ENCODE measurements around the gene ASAH2. TPM values are rescaled to one million over a fixed set of nuclear protein-coding genes. Genes with fewer than 3 reads are reported as not detected.

The ASAH2 gene
- total and polyA plus RNA-seq, 2 of the 13 experiments (the other 11 are each of a cell fraction or from before 2014, with no cell fraction given), result 16.0 to 17.9 TPM

DNA sequence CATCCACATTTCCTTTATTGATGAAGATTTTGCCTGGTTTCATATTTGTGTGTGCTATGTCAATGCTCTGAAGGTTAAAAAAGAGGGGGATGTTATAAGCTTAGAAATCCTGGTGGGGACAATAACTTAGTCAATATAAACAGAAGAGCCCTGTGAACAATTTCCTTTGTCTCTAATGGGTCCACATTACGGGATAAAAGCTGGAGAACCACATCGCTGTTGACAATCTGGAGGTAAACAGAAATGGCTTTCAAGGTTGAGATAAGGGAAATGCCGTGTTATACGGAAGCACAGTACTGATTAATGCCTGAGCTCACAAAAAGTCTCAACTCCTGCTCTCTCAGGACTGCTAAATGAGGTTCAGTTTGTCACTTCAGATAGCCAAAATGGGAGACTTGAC lies 16.8 kb downstream of the ASAH2 start:
- DNase-seq (ENCODE audit: low spot score), result peak; percentile 91
- Histone ChIP-seq H3K4me3 (replicated peaks in 1 of 3; ENCODE audit: insufficient read depth in 1 of 3, low read depth in 2 of 3, low read length in 3 of 3) (peak overlapping the region in 1 of 3 experiments; percentile 21; a peak in 1 of 6 replicates), H3K79me2 (ENCODE audit: insufficient read depth, low read length) (no peaks in the 10 kb centered on the region), H3K27ac (ENCODE audit: extremely low read length, insufficient read depth, low read length) (peak overlapping the region; percentile 64), H2AFZ (ENCODE audit: low read length) (no peak overlapping the region), H3K9ac (ENCODE audit: insufficient read depth, low read depth, low read length) (0 out of 2 replicates have a peak overlapping the region, but pooled peaks have one; percentile 8), H4K20me1 (ENCODE audit: insufficient read depth, low read length) (no peaks in the 10 kb centered on the region), H3K36me3 (replicated peaks in 1 of 2; ENCODE audit: control insufficient read depth in 1 of 2, insufficient read depth in 2 of 2, low read length in 2 of 2) (no peaks in the 10 kb centered on the region), H3K4me2 (ENCODE audit: low read depth, low read length) (peak overlapping the region; percentile 56), H3K27me3 (ENCODE audit: control insufficient read depth in 1 of 2, insufficient read depth in 2 of 2, low read length in 2 of 2) (no peaks in the 10 kb centered on the region), H3K4me1 (ENCODE audit: insufficient read depth, low read length) (peaks cover 52% of the 10 kb centered on the region), H3K9me3 (ENCODE audit: low read length) (no peaks in the 10 kb centered on the region)
- in situ Hi-C loops (cut with HindIII; ENCODE audit: extremely low pct_ligation_motif_present, low pct_unique_long_range_greater_than_20kb) (no loop called here), intact Hi-C loops (cut with micrococcal nuclease; ENCODE audit: unreplicated experiment) (loop anchor here (2.0 kb wide), 1 partner anchor 16 kb away; the partner anchor contains the start of gene ASAH2)
- peak; percentile 98 for ATAC-seq
- FAIRE-seq, result peak; percentile 98
- whole genome bisulfite sequencing (ENCODE audit: low lambda C conversion rate), result 0% methylated on average over 4 of the region's 4 CpGs
- no TSS peak for BruUV-seq (replicated peaks)
- ChIA-PET CTCF (ENCODE audit: low intra/inter-chr PET ratio, low total read pairs) (no interaction called here), POLR2A (interaction anchor here (0.9 to 1.4 kb wide), 4 partner anchors 9 to 18 kb away, joined by 3 to 4 read pairs (median 3); partner anchors contain the start of gene ASAH2)
- TF ChIP-seq, protein P1, sequence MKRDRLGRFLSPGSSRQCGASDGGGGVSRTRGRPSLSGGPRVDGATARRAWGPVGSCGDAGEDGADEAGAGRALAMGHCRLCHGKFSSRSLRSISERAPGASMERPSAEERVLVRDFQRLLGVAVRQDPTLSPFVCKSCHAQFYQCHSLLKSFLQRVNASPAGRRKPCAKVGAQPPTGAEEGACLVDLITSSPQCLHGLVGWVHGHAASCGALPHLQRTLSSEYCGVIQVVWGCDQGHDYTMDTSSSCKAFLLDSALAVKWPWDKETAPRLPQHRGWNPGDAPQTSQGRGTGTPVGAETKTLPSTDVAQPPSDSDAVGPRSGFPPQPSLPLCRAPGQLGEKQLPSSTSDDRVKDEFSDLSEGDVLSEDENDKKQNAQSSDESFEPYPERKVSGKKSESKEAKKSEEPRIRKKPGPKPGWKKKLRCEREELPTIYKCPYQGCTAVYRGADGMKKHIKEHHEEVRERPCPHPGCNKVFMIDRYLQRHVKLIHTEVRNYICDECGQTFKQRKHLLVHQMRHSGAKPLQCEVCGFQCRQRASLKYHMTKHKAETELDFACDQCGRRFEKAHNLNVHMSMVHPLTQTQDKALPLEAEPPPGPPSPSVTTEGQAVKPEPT (CRISPR knock-in tag; IDR thresholded peaks at IDR 0.05; ENCODE audit: low read depth), result no peak
- TF ChIP-seq ZSCAN9 (CRISPR knock-in tag; IDR thresholded peaks at IDR 0.05; ENCODE audit: borderline replicate concordance) (peak; percentile 55; the same call in 1 of the 2 replicates), EED (CRISPR knock-in tag; IDR thresholded peaks at IDR 0.05) (no peak), TEAD3 (CRISPR knock-in tag; optimal IDR thresholded peaks at IDR 0.05; ENCODE audit: borderline replicate concordance) (peak; percentile 77), ZNF20 (CRISPR knock-in tag; IDR thresholded peaks at IDR 0.05) (no peak), FOXA3 (CRISPR knock-in tag; IDR thresholded peaks at IDR 0.05) (peak; percentile 99), ZNF816 (CRISPR knock-in tag; IDR thresholded peaks at IDR 0.05; ENCODE audit: borderline replicate concordance) (peak; percentile 36; the same call in 1 of the 2 replicates), DNMT1 (CRISPR knock-in tag; IDR thresholded peaks at IDR 0.05) (no peak), HDAC2 (CRISPR knock-in tag; IDR thresholded peaks at IDR 0.05) (peak; percentile 97), BCL6 (CRISPR knock-in tag; IDR thresholded peaks at IDR 0.05) (peak; percentile 93), PITX1 (CRISPR knock-in tag; IDR thresholded peaks at IDR 0.05) (peak; percentile 98), ZNF670 (CRISPR knock-in tag; IDR thresholded peaks at IDR 0.05; ENCODE audit: borderline replicate concordance) (0 out of 2 replicates have a peak, but pooled peaks have one; percentile 46), JUN (CRISPR knock-in tag; IDR thresholded peaks at IDR 0.05) (0 out of 2 replicates have a peak, but pooled peaks have one; percentile 49), GATAD2A (CRISPR knock-in tag; IDR thresholded peaks at IDR 0.05) (peak; percentile 94), SMAD3 (CRISPR knock-in tag; IDR thresholded peaks at IDR 0.05) (peak; percentile 77; the same call in 1 of the 2 replicates), RORA (CRISPR knock-in tag; IDR thresholded peaks at IDR 0.05) (no peak), ZNF441 (CRISPR knock-in tag; IDR thresholded peaks at IDR 0.05; ENCODE audit: borderline replicate concordance) (peak; percentile 48; the same call in 1 of the 2 replicates), ZNF550 (CRISPR knock-in tag; IDR thresholded peaks at IDR 0.05; ENCODE audit: borderline replicate concordance) (no peak)
- TF ChIP-seq, protein P2, sequence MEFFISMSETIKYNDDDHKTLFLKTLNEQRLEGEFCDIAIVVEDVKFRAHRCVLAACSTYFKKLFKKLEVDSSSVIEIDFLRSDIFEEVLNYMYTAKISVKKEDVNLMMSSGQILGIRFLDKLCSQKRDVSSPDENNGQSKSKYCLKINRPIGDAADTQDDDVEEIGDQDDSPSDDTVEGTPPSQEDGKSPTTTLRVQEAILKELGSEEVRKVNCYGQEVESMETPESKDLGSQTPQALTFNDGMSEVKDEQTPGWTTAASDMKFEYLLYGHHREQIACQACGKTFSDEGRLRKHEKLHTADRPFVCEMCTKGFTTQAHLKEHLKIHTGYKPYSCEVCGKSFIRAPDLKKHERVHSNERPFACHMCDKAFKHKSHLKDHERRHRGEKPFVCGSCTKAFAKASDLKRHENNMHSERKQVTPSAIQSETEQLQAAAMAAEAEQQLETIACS (CRISPR knock-in tag; IDR thresholded peaks at IDR 0.05), result no peak
- TF ChIP-seq, protein P3, sequence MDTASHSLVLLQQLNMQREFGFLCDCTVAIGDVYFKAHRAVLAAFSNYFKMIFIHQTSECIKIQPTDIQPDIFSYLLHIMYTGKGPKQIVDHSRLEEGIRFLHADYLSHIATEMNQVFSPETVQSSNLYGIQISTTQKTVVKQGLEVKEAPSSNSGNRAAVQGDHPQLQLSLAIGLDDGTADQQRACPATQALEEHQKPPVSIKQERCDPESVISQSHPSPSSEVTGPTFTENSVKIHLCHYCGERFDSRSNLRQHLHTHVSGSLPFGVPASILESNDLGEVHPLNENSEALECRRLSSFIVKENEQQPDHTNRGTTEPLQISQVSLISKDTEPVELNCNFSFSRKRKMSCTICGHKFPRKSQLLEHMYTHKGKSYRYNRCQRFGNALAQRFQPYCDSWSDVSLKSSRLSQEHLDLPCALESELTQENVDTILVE (CRISPR knock-in tag; IDR thresholded peaks at IDR 0.05), result no peak
- TF ChIP-seq, protein P4, sequence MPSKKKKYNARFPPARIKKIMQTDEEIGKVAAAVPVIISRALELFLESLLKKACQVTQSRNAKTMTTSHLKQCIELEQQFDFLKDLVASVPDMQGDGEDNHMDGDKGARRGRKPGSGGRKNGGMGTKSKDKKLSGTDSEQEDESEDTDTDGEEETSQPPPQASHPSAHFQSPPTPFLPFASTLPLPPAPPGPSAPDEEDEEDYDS (CRISPR knock-in tag; IDR thresholded peaks at IDR 0.05), result 0 out of 2 replicates have a peak, but pooled peaks have one; percentile 32
- TF ChIP-seq, protein P5, sequence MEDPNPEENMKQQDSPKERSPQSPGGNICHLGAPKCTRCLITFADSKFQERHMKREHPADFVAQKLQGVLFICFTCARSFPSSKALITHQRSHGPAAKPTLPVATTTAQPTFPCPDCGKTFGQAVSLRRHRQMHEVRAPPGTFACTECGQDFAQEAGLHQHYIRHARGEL (CRISPR knock-in tag; IDR thresholded peaks at IDR 0.05), result no peak

Data from HepG2 (cell line).